ENCODE results near the gene ACP4. TPM values are rescaled to one million over a fixed set of nuclear protein-coding genes. Genes with fewer than 3 reads are reported as not detected.

The ACP4 gene
- total RNA-seq, 2 donors from 2014 or later, result not detected

DNA sequence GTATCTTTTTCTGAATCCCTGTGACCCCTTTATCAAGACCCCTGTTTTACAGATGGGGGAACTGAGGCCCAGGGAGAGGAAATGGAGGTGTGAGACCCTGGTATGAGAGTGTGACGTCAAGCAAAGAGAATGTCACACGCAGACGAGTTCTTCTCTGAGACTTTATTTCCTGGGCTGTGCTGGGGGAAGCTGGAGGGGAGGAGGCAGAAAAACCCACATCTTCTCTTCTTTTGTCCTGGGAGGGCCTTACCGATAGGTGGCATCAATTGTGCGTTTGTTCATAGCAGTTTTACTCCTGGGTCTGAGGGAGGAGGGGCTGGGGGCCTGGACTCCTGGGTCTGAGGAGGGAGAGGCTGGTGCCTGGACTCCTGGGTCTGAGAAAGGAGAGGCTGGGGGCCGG is 48.0 kb downstream of the ACP4 start:
- H3K4me1 Mint-ChIP-seq, result peaks cover 2% of the 10 kb centered on the region
- Histone ChIP-seq H3K4me3 (ENCODE audit: low read length) (no peak overlapping the region), H3K9me3 (ENCODE audit: control insufficient read depth, low read length) (no peaks in the 10 kb centered on the region), H3K4me1 (ENCODE audit: control insufficient read depth, insufficient read depth, low read length) (no peaks in the 10 kb centered on the region), H3K9ac (ENCODE audit: extremely low read depth, low read length, poor library complexity, severe bottlenecking) (no peak overlapping the region), H3K36me3 (ENCODE audit: control insufficient read depth, insufficient read depth, low read length) (no peaks in the 10 kb centered on the region), H3K27me3 (ENCODE audit: control insufficient read depth, insufficient read depth, low read length, poor library complexity, severe bottlenecking) (peaks cover 48% of the 10 kb centered on the region), H3K27ac (ENCODE audit: low read depth, low read length) (no peak overlapping the region)
- peaks cover 76% of the 10 kb centered on the region for H3K27me3 Mint-ChIP-seq (ENCODE audit: insufficient read depth)
- 0 to 35% methylated on average over 3 to 6 of the region's 6 CpGs for WGBS, 2 experiments (ENCODE audit: insufficient coverage in 1 of 2, insufficient read length in 1 of 2)
- no peak overlapping the region for H3K27ac Mint-ChIP-seq
- H3K4me3 Mint-ChIP-seq, result no peak overlapping the region
- peak; percentile 54 for TF ChIP-seq CTCF (conservative IDR thresholded peaks at IDR 0.05)
- DNase-seq, result peak; percentile 67
- H3K9me3 Mint-ChIP-seq, result peaks cover 1% of the 10 kb centered on the region
- no peaks in the 10 kb centered on the region for H3K36me3 Mint-ChIP-seq (ENCODE audit: low read depth)

DNA sequence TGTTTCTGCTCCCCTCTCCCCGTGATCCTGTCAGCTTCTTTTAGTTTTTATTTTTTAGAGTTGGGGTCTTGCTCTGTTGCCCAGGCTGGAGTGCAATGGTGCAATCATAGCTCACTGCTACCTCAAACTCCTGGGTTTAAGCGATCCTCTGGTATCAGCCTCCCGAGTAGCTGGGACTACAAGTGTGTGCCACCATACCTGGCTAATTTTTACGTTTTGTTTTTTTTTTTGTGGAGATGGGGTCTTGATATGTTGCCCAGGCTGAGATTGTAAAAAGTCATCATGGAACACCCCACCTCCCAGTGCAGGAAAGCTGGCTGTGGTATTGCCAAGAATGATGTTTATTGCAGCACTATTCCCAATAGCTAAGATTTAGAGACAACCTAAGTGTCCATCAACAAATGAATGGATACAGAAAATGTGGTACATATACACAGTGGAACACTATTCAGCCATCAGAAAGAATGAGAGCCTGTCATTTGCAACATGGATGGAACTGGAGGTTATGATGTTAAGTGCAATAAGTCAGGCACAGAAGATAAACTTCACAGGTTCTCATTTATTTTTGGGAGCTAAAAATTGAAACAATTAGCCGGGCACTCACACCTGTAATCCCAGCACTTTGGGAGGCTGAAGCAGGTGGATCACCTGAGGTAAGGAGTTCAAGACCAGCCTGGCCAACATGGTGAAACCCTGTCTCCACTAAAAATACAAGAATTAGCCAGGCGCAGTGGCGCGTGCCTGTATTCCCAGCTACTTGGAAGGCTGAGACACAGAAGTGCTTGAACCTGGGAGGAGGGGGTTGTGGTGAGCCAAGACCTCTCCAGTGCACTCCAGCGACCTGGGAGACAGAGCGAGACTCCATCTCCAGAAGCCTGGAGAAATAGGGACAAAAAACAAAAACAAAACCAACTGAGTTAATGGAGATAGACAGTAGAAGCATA is 49.8 kb downstream of the ACP4 start:
- H3K27me3 ChIP-seq (ENCODE audit: control insufficient read depth, insufficient read depth, low read length, poor library complexity, severe bottlenecking), result peaks cover 60% of the 10 kb centered on the region
- Mint-ChIP-seq H3K4me3 (no peak overlapping the region), H3K27ac (no peak overlapping the region), H3K36me3 (ENCODE audit: low read depth) (no peaks in the 10 kb centered on the region), H3K4me1 (peaks cover 2% of the 10 kb centered on the region), H3K9me3 (peaks cover 4% of the 10 kb centered on the region), H3K27me3 (ENCODE audit: insufficient read depth) (peaks cover 83% of the 10 kb centered on the region)
- H3K9me3 ChIP-seq (ENCODE audit: control insufficient read depth, low read length), result no peaks in the 10 kb centered on the region
- no peak overlapping the region for H3K27ac ChIP-seq (ENCODE audit: low read depth, low read length)
- 73 to 93% methylated on average over 3 to 10 of the region's 10 CpGs for WGBS, 2 experiments (ENCODE audit: insufficient coverage in 1 of 2, insufficient read length in 1 of 2)
- H3K36me3 ChIP-seq (ENCODE audit: control insufficient read depth, insufficient read depth, low read length), result no peaks in the 10 kb centered on the region
- H3K9ac ChIP-seq (ENCODE audit: extremely low read depth, low read length, poor library complexity, severe bottlenecking), result no peak overlapping the region
- no peak for TF ChIP-seq CTCF (conservative IDR thresholded peaks at IDR 0.05)
- no peaks in the 10 kb centered on the region for H3K4me1 ChIP-seq (ENCODE audit: control insufficient read depth, insufficient read depth, low read length)
- DNase-seq, result no peak
- no peak overlapping the region for H3K4me3 ChIP-seq (ENCODE audit: low read length)

DNA sequence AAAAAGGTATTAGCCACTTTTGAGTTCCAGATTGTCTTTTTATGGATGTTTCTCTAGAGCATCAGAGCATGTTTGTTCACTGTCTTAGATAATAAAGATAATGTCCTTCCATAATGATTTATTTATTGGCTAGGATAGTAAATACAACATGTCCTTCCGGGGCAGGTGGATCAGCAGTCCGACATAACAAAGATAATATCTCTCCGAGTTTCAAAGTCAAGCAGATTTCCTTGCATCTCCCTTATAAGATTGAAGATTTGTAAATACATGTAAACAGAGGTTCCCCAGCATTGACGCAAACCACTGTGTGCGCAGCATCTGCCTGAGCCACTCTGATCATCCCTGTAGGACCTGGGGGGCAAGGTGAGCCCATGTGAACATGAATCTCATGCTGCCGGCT is 51.9 kb downstream of the ACP4 start:
- H3K27me3 ChIP-seq (ENCODE audit: control insufficient read depth, insufficient read depth, low read length, poor library complexity, severe bottlenecking), result peaks cover 40% of the 10 kb centered on the region
- Mint-ChIP-seq H3K4me1 (peaks cover 2% of the 10 kb centered on the region), H3K4me3 (no peak overlapping the region), H3K27me3 (ENCODE audit: insufficient read depth) (peaks cover 79% of the 10 kb centered on the region), H3K27ac (no peak overlapping the region), H3K36me3 (ENCODE audit: low read depth) (no peaks in the 10 kb centered on the region), H3K9me3 (peaks cover 4% of the 10 kb centered on the region)
- no peaks in the 10 kb centered on the region for H3K4me1 ChIP-seq (ENCODE audit: control insufficient read depth, insufficient read depth, low read length)
- no peaks in the 10 kb centered on the region for H3K9me3 ChIP-seq (ENCODE audit: control insufficient read depth, low read length)
- WGBS, 2 experiments (ENCODE audit: insufficient coverage in 1 of 2, insufficient read length in 1 of 2), result 91 to 95% methylated on average over 4 to 6 of the region's 6 CpGs
- no peaks in the 10 kb centered on the region for H3K36me3 ChIP-seq (ENCODE audit: control insufficient read depth, insufficient read depth, low read length)
- no peak overlapping the region for H3K9ac ChIP-seq (ENCODE audit: extremely low read depth, low read length, poor library complexity, severe bottlenecking)
- no peak for DNase-seq
- no peak for TF ChIP-seq CTCF (conservative IDR thresholded peaks at IDR 0.05)
- H3K4me3 ChIP-seq (ENCODE audit: low read length), result no peak overlapping the region
- H3K27ac ChIP-seq (ENCODE audit: low read depth, low read length), result no peak overlapping the region
